Measurements from ENCODE around the gene ITGB2.

The ITGB2 gene

DNA sequence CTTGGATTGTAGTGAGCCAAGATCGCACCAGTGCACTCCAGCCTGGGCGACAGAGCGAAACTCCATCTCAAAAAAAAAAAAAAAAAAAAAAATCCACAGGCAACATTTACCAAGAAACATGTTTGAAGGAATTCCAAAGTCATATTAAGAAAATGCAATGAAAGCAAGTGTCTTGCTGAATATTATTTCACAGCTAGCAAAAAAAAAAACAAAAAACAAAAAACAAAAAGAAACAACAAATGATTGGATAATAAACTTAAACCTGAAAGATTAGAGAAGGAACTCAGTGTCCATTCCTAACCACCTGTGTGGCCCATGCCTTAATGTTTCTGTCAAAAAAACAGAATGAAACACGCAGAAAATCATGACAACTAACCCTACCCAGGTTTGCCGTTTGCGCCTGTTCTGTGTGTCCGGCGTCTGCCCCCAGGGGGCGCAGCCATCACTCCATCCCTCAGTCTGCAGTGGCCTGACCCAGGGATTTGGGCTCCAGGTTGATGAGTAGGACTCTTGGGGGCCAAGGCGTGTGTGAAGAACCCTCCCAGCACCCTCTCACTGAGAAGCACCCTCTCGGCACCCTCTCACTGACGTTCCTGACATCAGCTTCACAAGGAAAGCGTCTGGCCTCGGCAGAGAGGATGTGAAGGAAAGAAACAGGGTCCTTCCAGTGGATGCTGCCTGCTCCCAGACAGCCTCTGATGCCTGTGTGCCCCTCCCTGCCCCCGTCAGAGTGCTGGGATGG is 28.0 kb downstream of the ITGB2 start:
- TF ChIP-seq, protein P1, sequence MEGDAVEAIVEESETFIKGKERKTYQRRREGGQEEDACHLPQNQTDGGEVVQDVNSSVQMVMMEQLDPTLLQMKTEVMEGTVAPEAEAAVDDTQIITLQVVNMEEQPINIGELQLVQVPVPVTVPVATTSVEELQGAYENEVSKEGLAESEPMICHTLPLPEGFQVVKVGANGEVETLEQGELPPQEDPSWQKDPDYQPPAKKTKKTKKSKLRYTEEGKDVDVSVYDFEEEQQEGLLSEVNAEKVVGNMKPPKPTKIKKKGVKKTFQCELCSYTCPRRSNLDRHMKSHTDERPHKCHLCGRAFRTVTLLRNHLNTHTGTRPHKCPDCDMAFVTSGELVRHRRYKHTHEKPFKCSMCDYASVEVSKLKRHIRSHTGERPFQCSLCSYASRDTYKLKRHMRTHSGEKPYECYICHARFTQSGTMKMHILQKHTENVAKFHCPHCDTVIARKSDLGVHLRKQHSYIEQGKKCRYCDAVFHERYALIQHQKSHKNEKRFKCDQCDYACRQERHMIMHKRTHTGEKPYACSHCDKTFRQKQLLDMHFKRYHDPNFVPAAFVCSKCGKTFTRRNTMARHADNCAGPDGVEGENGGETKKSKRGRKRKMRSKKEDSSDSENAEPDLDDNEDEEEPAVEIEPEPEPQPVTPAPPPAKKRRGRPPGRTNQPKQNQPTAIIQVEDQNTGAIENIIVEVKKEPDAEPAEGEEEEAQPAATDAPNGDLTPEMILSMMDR (IDR thresholded peaks at IDR 0.05): peak; percentile 88

DNA sequence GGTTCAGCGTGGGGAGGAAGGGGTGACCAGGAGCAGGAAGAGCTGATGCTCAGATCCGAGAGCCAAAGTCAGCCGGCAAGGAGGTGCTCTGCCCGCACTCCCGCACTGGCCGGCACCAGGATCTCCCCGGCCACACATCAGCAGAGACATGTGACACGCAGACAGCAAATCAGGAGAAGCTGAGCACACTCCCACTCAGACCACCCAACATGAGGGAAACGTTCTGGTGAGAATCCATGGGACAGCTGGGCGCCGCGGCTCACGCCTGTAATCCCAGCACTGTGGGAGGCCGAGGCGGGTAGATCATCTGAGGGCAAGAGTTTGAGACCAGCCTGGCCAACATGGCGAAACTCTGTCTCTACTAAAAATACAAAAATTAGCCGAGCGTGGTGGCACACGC is 28.6 kb downstream of the ITGB2 start:
- TF ChIP-seq, protein P1 (IDR thresholded peaks at IDR 0.05): no peak

DNA sequence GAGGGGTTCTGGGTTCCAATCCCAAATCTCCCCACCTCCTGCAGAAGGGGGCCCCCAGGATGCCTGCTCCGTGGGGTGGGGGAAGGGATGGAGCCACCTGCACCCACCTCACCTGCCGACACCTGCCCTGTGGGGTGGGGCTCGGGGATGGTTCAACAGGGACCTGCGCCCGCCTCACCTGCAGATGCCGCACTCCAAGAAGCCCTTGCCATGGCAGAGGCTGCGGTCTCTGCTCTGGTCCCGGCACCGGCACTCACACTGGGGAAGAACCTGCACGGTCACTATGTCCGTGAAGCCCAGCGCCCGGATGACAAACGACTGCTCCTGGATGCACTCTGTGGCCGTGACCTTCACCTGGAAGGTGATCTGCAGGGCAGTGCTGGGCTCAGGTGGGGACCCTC is 29.1 kb downstream of the ITGB2 start:
- TF ChIP-seq, protein P1 (IDR thresholded peaks at IDR 0.05): no peak

DNA sequence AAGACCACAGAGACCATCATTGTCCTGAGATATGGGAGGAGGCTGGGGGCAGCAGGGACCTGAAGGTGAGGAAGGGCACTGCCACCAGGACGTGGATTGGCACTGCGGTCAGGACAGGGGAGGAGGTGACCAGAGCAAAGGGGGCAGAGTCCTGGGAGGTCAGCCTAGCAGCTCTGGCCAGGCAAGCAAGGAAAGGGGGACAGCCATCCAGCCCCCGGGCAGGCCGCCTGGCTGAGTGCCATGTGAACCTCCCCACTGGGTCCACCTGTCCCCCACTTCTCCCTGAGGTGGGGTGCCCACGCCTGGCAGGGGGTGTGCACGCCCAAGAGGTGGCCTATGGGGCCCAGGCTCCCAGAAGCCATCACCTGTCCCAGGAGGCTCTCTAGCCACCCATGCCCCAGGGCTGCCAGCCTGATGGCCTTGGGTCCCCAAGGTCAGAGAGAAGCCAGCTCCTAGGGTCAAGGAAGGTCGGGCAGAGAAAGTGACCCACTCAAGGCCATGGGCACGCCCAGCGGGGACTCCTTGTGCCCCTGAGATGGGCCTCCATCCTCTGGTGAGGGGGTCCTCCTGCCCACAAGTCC is 29.6 kb downstream of the ITGB2 start:
- TF ChIP-seq, protein P1 (IDR thresholded peaks at IDR 0.05): no peak

DNA sequence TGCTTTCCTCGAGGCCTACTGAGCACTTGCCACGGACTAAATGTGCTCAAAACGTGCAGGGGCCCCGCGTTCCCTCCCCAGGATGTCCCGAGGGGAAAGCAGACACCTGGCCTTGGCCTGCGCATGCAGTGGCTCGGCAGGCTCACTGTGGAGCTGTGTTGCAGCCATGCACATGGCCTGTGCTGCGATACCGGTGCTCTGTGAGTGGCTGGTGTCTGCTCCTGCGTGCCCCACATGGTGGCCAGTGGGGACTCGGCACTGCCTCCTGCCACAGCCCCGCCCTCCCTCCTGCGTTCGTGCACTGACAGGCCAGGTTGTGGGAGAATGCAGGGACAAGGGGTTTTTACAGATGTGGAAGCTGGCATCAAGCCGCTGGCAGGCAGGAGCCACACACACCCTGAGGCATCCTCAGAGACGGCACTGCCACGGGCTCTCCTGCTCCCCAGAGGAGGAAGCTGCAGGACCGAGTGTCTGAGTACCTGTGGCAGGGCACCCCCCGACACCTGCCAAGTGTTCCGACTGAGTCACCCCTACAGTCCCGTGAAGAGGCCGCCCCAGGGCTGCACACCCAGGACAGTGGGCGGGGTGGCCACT is 30.3 kb downstream of the ITGB2 start:
- TF ChIP-seq, protein P1 (IDR thresholded peaks at IDR 0.05): no peak

DNA sequence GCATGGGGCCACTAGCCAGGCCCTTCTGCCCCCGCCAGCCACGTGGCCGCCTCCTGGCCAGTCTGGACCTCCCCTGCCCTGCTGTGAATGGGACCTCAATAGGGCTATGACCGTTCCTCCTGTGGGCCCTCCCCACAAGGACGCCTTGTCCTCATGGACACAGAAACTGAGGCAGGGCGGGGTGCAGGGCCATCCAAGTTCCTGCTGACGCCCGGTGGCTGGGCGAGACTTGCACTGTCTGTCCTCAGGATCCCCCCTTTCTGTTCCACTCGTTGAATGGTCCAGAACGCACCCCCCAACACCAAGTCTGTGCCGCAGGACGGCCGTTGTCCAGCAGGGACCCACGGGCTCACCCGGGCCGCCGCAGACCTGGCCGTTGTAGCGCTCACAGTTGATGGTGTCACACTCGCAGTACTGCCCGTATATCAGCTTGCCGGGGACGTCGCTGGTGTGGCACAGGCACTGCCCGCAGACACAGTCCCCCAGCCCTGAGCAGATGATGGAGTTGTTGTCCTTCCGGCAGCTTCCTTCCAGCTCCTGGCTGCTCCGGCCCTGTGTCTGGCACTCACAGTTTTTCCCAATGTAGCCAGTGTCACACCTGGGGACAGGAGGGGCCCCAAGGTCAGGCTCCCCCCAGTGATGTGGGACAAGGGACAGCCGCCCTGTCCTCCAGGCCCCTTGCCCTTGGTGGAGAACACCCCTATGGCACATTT is 30.9 kb downstream of the ITGB2 start:
- TF ChIP-seq, protein P1 (IDR thresholded peaks at IDR 0.05): no peak
